Mesendoderm (in vitro differentiated cells): Measurements from ENCODE around the gene VWA8.

Experiments used
- DNase-seq: peaks from one replicate; pipeline ENCODE4 v3.0.0; 2013
- H2AK5ac ChIP-seq: 2 replicates; pipeline ENCODE4 v1.6.1; 2013; ENCODE audit warnings: low read length, inconsistent platforms
- H2BK120ac ChIP-seq: 2 replicates; pipeline ENCODE4 v1.6.1; 2013; ENCODE audit warnings: low read depth, mild to moderate bottlenecking, low read length, moderate library complexity, mixed read lengths
- H2BK15ac ChIP-seq: replicated peaks from 2 replicates; pipeline ENCODE4 v1.6.1; 2013; ENCODE audit warnings: low read depth, mild to moderate bottlenecking, moderate library complexity
- H2BK5ac ChIP-seq: 2 replicates; pipeline ENCODE4 v1.6.1; 2013; ENCODE audit warnings: low read length, inconsistent platforms
- H3K18ac ChIP-seq: 2 replicates; pipeline ENCODE4 v1.6.1; 2013; ENCODE audit warnings: mild to moderate bottlenecking, low read length, mixed read lengths
- H3K23ac ChIP-seq: one replicate; pipeline ENCODE4 v1.6.1; 2013; ENCODE audit warnings: low read length
- H3K27ac ChIP-seq: 2 replicates; pipeline ENCODE4 v1.5.1; 2013; ENCODE audit warnings: low read depth, mild to moderate bottlenecking, inconsistent platforms, low read length, moderate library complexity
- H3K27me3 ChIP-seq: 2 replicates; pipeline ENCODE4 v1.6.1; 2013; ENCODE audit warnings: low read length, control low read depth, mild to moderate bottlenecking, inconsistent platforms; ENCODE audit not compliant: insufficient read depth, poor library complexity
- H3K36me3 ChIP-seq: 2 replicates; pipeline ENCODE4 v1.6.1; 2013; ENCODE audit warnings: low read length, inconsistent platforms; ENCODE audit not compliant: control insufficient read depth, insufficient read depth
- H3K4ac ChIP-seq: one replicate; pipeline ENCODE4 v1.6.1; 2013; ENCODE audit warnings: low read depth, mild to moderate bottlenecking, low read length, moderate library complexity
- H3K4me1 ChIP-seq: 2 replicates; pipeline ENCODE4 v1.6.1; 2013; ENCODE audit warnings: low read depth, low read length, inconsistent platforms; ENCODE audit not compliant: control insufficient read depth
- H3K4me2 ChIP-seq: 2 replicates; pipeline ENCODE4 v1.6.1; 2013; ENCODE audit warnings: low read length
- H3K4me3 ChIP-seq: 2 replicates; pipeline ENCODE4 v1.5.1; 2013; ENCODE audit warnings: mild to moderate bottlenecking, low read length
- H3K56ac ChIP-seq: one replicate; pipeline ENCODE4 v1.6.1; 2013; ENCODE audit warnings: low read length
- H3K79me1 ChIP-seq: 2 replicates; pipeline ENCODE4 v1.6.1; 2013; ENCODE audit warnings: low read length, inconsistent platforms
- H3K79me2 ChIP-seq: 2 replicates; pipeline ENCODE4 v1.6.1; 2013; ENCODE audit warnings: mild to moderate bottlenecking, low read length; ENCODE audit not compliant: control insufficient read depth, insufficient read depth
- H3K9ac ChIP-seq: 2 replicates; pipeline ENCODE4 v1.6.1; 2013; ENCODE audit warnings: low read length, inconsistent platforms
- H4K5ac ChIP-seq: one replicate; pipeline ENCODE4 v1.6.1; 2013; ENCODE audit warnings: low read length
- H4K8ac ChIP-seq: one replicate; pipeline ENCODE4 v1.6.1; 2013; ENCODE audit warnings: low read depth, mild to moderate bottlenecking, control low read depth, low read length, moderate library complexity
- WGBS: extraction: QIAGEN DNeasy Blood & Tissue Kit; methylation state at CpG from one replicate; pipeline ENCODE4 v1.1.7; 2013; ENCODE audit warnings: low lambda C conversion rate, missing lambda C conversion rate; ENCODE audit not compliant: insufficient coverage; ENCODE audit errors: extremely low coverage; 5-methylcytosine and 5-hydroxymethylcytosine counted together

VWA8 gene

DNA sequence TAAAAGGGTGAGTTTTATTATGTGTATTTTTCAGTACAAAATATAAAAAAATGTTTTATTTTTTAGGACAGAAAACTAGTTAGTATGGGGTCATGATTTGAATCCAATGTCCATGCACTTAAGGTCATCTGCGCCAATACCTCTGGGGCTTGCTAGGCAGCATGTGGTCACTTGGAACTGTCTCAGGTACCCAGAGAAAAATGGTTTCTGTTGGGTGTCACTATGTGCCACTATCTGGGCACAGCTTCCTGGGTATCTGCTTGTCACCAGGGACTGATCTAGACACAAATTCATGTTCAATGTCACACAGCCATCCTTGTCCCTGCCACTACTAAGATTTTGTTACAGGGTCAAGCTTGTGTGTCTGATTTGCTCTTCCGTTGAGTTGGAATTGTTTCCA lies 403.2 kb downstream of the VWA8 start:
- Histone ChIP-seq H4K8ac (no peak overlapping the region), H3K4ac (no peak overlapping the region), H2BK5ac (no peak overlapping the region), H3K4me2 (no peak overlapping the region), H3K9ac (no peak overlapping the region), H2BK120ac (no peak overlapping the region), H3K4me1 (no peaks in the 10 kb centered on the region), H3K18ac (no peak overlapping the region), H3K79me2 (no peaks in the 10 kb centered on the region), H3K79me1 (no peaks in the 10 kb centered on the region), H3K36me3 (no peaks in the 10 kb centered on the region), H4K5ac (no peak overlapping the region), H3K4me3 (no peak overlapping the region), H3K27ac (no peak overlapping the region), H2BK15ac (no peak overlapping the region), H2AK5ac (no peak overlapping the region), H3K56ac (no peak overlapping the region), H3K27me3 (no peaks in the 10 kb centered on the region), H3K23ac (no peak overlapping the region)
- DNase-seq: no peak
- WGBS: no CpG with 5 or more reads among the region's 2 CpGs

DNA sequence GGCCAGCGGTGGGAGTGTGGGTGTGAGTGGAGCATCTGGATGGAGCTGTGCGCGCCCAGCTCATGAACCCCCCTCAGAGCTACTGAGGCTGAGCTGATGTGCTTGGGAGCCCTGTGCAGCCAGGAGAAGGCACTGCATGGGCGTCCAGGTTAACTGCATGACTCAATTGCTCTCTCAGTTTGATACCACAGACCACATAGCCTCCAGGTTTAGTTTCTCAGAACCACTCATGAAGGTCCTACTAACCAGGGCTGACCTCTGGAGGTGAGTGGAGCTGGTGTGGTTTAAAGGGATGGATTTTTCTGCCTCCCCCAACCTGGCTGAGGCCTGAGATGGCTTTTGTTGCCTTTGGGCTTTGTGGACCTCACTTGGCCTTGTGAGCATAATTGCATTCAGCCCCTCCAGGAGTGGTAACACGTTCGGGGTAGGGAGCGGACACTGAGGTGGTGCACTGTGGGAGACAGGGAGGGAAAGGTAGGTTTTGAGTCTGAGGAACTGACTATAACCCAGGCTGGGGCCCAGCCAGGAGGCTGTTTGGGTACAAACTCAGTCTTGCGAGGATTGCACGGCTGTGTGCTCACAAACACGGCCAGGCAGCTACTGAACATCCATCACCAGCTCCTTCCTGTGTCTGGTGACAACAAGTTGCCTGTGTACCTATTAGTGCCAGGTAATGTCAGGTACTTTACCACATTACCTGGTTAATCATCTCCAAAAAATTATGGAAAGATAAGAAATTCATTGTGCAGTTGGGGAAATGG lies 406.1 kb downstream of the VWA8 start:
- H3K27ac ChIP-seq: no peak overlapping the region
- H2BK120ac ChIP-seq: no peak overlapping the region
- H2BK5ac ChIP-seq: no peak overlapping the region
- no peak overlapping the region for H2AK5ac ChIP-seq
- H3K36me3 ChIP-seq: no peaks in the 10 kb centered on the region
- no peaks in the 10 kb centered on the region for H3K4me1 ChIP-seq
- no peak overlapping the region for H3K4me3 ChIP-seq
- no peak overlapping the region for H3K4ac ChIP-seq
- no peaks in the 10 kb centered on the region for H3K27me3 ChIP-seq
- H4K5ac ChIP-seq: no peak overlapping the region
- no peak overlapping the region for H3K18ac ChIP-seq
- no peaks in the 10 kb centered on the region for H3K79me2 ChIP-seq
- H3K9ac ChIP-seq: no peak overlapping the region
- H4K8ac ChIP-seq: no peak overlapping the region
- H3K56ac ChIP-seq: no peak overlapping the region
- no peak overlapping the region for H2BK15ac ChIP-seq
- no peak overlapping the region for H3K23ac ChIP-seq
- WGBS: no CpG with 5 or more reads among the region's 10 CpGs
- H3K79me1 ChIP-seq: no peaks in the 10 kb centered on the region
- DNase-seq: no peak
- no peak overlapping the region for H3K4me2 ChIP-seq

DNA sequence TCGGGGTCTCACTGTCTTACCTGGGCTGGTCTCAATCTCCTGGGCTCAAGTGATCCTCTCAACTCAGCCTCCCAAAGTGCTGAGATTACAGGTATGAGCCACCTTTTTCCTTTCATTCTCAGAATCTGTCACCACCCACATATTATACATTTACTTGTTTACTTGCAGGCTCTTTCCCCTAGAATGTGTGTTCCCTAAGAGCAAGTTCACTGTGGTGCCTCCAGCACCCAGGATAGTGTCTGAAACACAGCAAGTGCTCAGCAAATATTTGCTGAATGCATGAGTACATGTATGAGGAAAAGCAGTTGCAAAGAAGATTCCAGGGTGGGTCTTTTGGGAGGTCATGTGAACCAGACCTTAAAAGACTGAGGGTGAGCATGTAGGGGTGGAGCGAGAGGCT lies 406.7 kb downstream of the VWA8 start:
- H3K9ac ChIP-seq: no peak overlapping the region
- no peaks in the 10 kb centered on the region for H3K79me1 ChIP-seq
- no CpG with 5 or more reads among the region's 2 CpGs for WGBS
- no peak overlapping the region for H3K18ac ChIP-seq
- no peak overlapping the region for H2AK5ac ChIP-seq
- no peak overlapping the region for H3K4me2 ChIP-seq
- no peaks in the 10 kb centered on the region for H3K36me3 ChIP-seq
- no peak overlapping the region for H3K4me3 ChIP-seq
- H2BK5ac ChIP-seq: no peak overlapping the region
- no peak overlapping the region for H3K23ac ChIP-seq
- no peak overlapping the region for H2BK120ac ChIP-seq
- H2BK15ac ChIP-seq: no peak overlapping the region
- no peaks in the 10 kb centered on the region for H3K27me3 ChIP-seq
- H4K8ac ChIP-seq: no peak overlapping the region
- no peak overlapping the region for H3K27ac ChIP-seq
- H3K4me1 ChIP-seq: no peaks in the 10 kb centered on the region
- no peak overlapping the region for H3K56ac ChIP-seq
- H3K4ac ChIP-seq: no peak overlapping the region
- DNase-seq: no peak
- H4K5ac ChIP-seq: no peak overlapping the region
- no peaks in the 10 kb centered on the region for H3K79me2 ChIP-seq

DNA sequence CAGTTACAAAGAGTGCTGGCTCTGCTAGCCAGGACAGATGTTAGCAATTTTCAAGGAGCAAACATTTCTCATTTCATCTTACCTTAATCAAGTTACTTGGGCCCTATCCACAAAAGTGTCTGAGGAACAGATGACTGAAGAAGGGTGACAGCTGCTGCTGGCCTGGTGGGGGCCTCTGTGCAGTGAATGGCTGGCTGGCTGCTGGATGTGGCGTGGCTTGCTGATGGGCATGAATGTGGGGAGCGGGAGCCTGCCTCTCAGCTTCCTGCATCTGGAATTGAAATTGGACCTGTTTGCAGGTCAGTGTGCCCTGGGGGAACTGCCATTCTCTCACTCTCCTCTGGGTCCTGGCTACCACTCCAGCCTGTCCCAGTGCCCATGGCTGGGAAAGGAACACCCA lies 408.9 kb downstream of the VWA8 start:
- no peak overlapping the region for H3K23ac ChIP-seq
- H2BK120ac ChIP-seq: no peak overlapping the region
- H4K8ac ChIP-seq: no peak overlapping the region
- no peaks in the 10 kb centered on the region for H3K36me3 ChIP-seq
- H3K27ac ChIP-seq: no peak overlapping the region
- no peak overlapping the region for H2BK5ac ChIP-seq
- H3K79me2 ChIP-seq: no peaks in the 10 kb centered on the region
- H4K5ac ChIP-seq: no peak overlapping the region
- H3K79me1 ChIP-seq: no peaks in the 10 kb centered on the region
- no CpG with 5 or more reads among the region's 2 CpGs for WGBS
- no peak overlapping the region for H3K9ac ChIP-seq
- H3K18ac ChIP-seq: no peak overlapping the region
- H3K4me3 ChIP-seq: no peak overlapping the region
- H3K27me3 ChIP-seq: no peaks in the 10 kb centered on the region
- no peak overlapping the region for H3K56ac ChIP-seq
- H3K4ac ChIP-seq: no peak overlapping the region
- H3K4me2 ChIP-seq: no peak overlapping the region
- DNase-seq: no peak
- H2BK15ac ChIP-seq: no peak overlapping the region
- no peak overlapping the region for H2AK5ac ChIP-seq
- no peaks in the 10 kb centered on the region for H3K4me1 ChIP-seq

DNA sequence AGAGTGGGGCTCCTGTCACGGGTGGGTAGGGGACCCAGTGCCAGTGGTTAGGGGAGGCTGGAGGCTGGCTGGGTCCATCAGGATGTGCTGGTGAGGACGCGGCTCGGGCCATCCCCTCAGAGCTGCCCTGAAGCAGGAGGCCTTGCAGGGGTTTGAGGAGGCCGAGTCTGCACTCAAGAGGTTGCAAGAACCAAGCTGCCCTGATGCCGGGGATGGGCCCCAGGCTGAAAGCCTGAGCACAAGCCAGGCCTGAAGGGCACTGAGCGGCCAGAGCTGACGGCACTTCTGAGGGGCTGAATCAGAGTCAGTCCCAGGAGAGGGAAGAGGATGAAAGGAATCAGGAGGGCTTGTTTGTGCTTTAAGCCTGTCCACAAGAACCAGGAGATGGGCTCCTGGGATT lies 410.6 kb downstream of the VWA8 start:
- Histone ChIP-seq H3K79me1 (no peaks in the 10 kb centered on the region), H2BK5ac (no peak overlapping the region), H3K36me3 (no peaks in the 10 kb centered on the region), H2BK120ac (no peak overlapping the region), H3K56ac (no peak overlapping the region), H3K27ac (no peak overlapping the region), H3K4me2 (no peak overlapping the region), H3K4ac (no peak overlapping the region), H2BK15ac (no peak overlapping the region), H3K79me2 (no peaks in the 10 kb centered on the region), H4K5ac (no peak overlapping the region), H3K18ac (no peak overlapping the region), H3K4me3 (no peak overlapping the region), H4K8ac (no peak overlapping the region), H3K23ac (no peak overlapping the region), H3K27me3 (no peaks in the 10 kb centered on the region), H3K4me1 (no peaks in the 10 kb centered on the region), H3K9ac (no peak overlapping the region), H2AK5ac (no peak overlapping the region)
- DNase-seq: no peak
- WGBS: no CpG with 5 or more reads among the region's 8 CpGs

DNA sequence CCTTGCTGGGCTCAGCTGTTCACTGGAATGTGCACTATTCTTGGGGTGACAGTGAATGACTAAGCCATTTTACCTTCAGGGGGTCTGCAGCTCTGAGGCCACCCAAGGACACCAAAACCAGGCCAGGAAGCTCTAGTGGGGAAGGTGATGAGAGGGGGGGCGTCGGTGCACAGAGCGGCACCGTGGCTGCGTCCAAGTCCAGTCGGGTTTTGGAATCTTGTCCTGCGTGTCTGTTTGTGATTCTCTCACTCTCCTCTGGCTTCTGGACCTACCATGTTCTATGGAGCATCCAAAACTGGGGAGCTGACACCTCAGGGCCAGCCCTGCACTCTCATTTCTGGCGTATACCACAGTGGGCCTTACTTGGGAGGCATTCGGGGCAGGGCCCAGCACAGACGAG lies 411.4 kb downstream of the VWA8 start:
- H4K5ac ChIP-seq: no peak overlapping the region
- H3K4me3 ChIP-seq: no peak overlapping the region
- no CpG with 5 or more reads among the region's 10 CpGs for WGBS
- H3K79me2 ChIP-seq: no peaks in the 10 kb centered on the region
- no peak overlapping the region for H3K4ac ChIP-seq
- H3K18ac ChIP-seq: no peak overlapping the region
- H3K79me1 ChIP-seq: no peaks in the 10 kb centered on the region
- no peak overlapping the region for H3K4me2 ChIP-seq
- H2BK15ac ChIP-seq: no peak overlapping the region
- H3K9ac ChIP-seq: no peak overlapping the region
- H3K23ac ChIP-seq: peak overlapping the region; percentile 91
- no peak overlapping the region for H2BK5ac ChIP-seq
- H4K8ac ChIP-seq: no peak overlapping the region
- H2AK5ac ChIP-seq: no peak overlapping the region
- no peaks in the 10 kb centered on the region for H3K4me1 ChIP-seq
- H3K56ac ChIP-seq: no peak overlapping the region
- no peak overlapping the region for H2BK120ac ChIP-seq
- no peak for DNase-seq
- no peaks in the 10 kb centered on the region for H3K27me3 ChIP-seq
- no peak overlapping the region for H3K27ac ChIP-seq
- H3K36me3 ChIP-seq: no peaks in the 10 kb centered on the region
